ENCODE measurements around the gene ACBD6. TPM values are rescaled to one million over a fixed set of nuclear protein-coding genes. Genes with fewer than 3 reads are reported as not detected.

The ACBD6 gene
- total RNA-seq, 3 donors from 2014 or later: 42.6 to 50.1 (median 48.8) TPM

DNA sequence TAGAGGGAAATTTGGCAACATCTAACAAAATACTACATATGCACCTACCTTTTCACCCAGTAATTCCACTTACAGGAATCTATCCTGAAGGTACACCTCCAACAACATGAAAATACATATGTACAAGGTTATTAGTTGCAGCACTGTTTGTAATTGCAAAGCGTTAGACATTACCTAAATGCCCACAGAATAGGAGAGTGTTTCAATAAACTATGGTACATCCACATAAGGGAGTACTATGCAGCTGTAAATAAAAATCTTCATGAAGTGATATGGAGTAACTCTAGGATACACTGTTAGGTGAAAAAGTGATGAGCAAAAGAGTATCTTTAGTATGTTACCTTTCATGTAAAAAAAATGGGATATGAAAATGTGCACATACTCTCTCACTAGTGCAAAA, 126.1 kb downstream of the ACBD6 start:
- DNase-seq (ENCODE audit: low spot score in 2 of 2): no peak
- no peaks in the 10 kb centered on the region for H3K4me1 ChIP-seq
- H3K36me3 ChIP-seq: no peaks in the 10 kb centered on the region
- TF ChIP-seq CTCF (IDR thresholded peaks at IDR 0.05): no peak
- no peak for TF ChIP-seq POLR2A (IDR thresholded peaks at IDR 0.05)
- no peaks in the 10 kb centered on the region for H3K27me3 ChIP-seq
- H3K9me3 ChIP-seq: peaks cover 18 to 32% of the 10 kb centered on the region in 2 donors
- no peak overlapping the region for H3K27ac ChIP-seq
- H3K4me3 ChIP-seq: no peak overlapping the region
- intact Hi-C loops (cut with DNase I; ENCODE audit: low total_unique reads): no loop called here

GRCh38 chr1:180372728-180373127, 129.6 kb downstream of the ACBD6 start:
- intact Hi-C loops (cut with DNase I; ENCODE audit: low total_unique reads): no loop called here
- TF ChIP-seq POLR2A (IDR thresholded peaks at IDR 0.05) (no peak), POLR2AphosphoS5 (IDR thresholded peaks at IDR 0.05) (no peak), CTCF (IDR thresholded peaks at IDR 0.05) (no peak)
- DNase-seq (ENCODE audit: low spot score in 2 of 2): no peak
- Histone ChIP-seq H3K4me1 (no peaks in the 10 kb centered on the region), H3K36me3 (no peaks in the 10 kb centered on the region), H3K4me3 (no peak overlapping the region), H3K27ac (no peak overlapping the region), H3K9me3 (peaks cover 0 to 3% of the 10 kb centered on the region in 2 donors), H3K27me3 (no peaks in the 10 kb centered on the region)

GRCh38 chr1:180370597-180370996, 131.8 kb downstream of the ACBD6 start:
- TF ChIP-seq CTCF (IDR thresholded peaks at IDR 0.05) (no peak), POLR2A (IDR thresholded peaks at IDR 0.05) (no peak), POLR2AphosphoS5 (IDR thresholded peaks at IDR 0.05) (no peak)
- H3K27ac ChIP-seq: no peak overlapping the region
- no peaks in the 10 kb centered on the region for H3K4me1 ChIP-seq
- no peak for DNase-seq (ENCODE audit: low spot score in 2 of 2)
- H3K27me3 ChIP-seq: no peaks in the 10 kb centered on the region
- no peaks in the 10 kb centered on the region for H3K9me3 ChIP-seq
- no peaks in the 10 kb centered on the region for H3K36me3 ChIP-seq
- intact Hi-C loops (cut with DNase I; ENCODE audit: low total_unique reads): no loop called here
- no peak overlapping the region for H3K4me3 ChIP-seq

GRCh38 chr1:180370188-180370587, 132.2 kb downstream of the ACBD6 start:
- Histone ChIP-seq H3K4me3 (no peak overlapping the region), H3K9me3 (no peaks in the 10 kb centered on the region), H3K27me3 (no peaks in the 10 kb centered on the region), H3K27ac (no peak overlapping the region), H3K4me1 (no peaks in the 10 kb centered on the region), H3K36me3 (no peaks in the 10 kb centered on the region)
- TF ChIP-seq CTCF (IDR thresholded peaks at IDR 0.05): no peak
- no peak for DNase-seq (ENCODE audit: low spot score in 2 of 2)
- intact Hi-C loops (cut with DNase I; ENCODE audit: low total_unique reads): no loop called here

DNA sequence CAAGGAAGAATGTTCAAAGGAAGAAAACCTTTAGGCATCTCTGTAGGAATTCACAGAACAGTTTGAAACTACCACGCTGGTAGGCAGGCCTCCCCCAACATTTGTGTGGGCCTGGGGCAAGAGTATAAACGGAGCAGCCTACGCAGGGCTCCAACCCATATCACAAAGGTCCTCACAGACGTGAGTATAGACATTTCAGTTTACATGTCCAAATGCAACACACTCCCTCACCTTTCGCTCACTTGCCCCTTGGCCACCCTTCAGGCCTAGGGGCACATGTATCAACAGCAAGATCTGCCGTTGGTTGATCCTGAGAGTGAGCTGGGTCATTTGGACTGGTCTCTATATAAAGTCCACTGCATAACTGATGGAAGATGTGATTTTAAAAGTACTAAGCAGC, 133.3 kb downstream of the ACBD6 start:
- Histone ChIP-seq H3K27ac (no peak overlapping the region), H3K36me3 (no peaks in the 10 kb centered on the region), H3K4me3 (no peak overlapping the region), H3K27me3 (no peaks in the 10 kb centered on the region), H3K9me3 (no peaks in the 10 kb centered on the region), H3K4me1 (no peaks in the 10 kb centered on the region)
- TF ChIP-seq POLR2A (IDR thresholded peaks at IDR 0.05): no peak
- no peak for TF ChIP-seq CTCF (IDR thresholded peaks at IDR 0.05)
- no peak for TF ChIP-seq POLR2AphosphoS5 (IDR thresholded peaks at IDR 0.05)
- no peak for DNase-seq (ENCODE audit: low spot score in 2 of 2)
- intact Hi-C loops (cut with DNase I; ENCODE audit: low total_unique reads): no loop called here

Measured in breast epithelium (tissue), 4 donors.